Loucy (cell line): ENCODE measurements around the gene VSIG8.

Experiments
- CTCF ChIP-seq: fragments of 200-600 bp; sonication (generic); conservative IDR thresholded peaks from 2 replicates; pipeline ENCODE4 v1.5.1; 2014; ENCODE audit warnings: mild to moderate bottlenecking, antibody characterized with exemption, low read length
- EZH2phosphoT487 ChIP-seq: fragments of 200-600 bp; IDR thresholded peaks from 2 replicates; pipeline ENCODE4 v1.6.1; 2018; ENCODE audit warnings: antibody characterized with exemption, mild to moderate bottlenecking, moderate library complexity, borderline replicate concordance

- TF ChIP-seq CTCF, result no peak
- no peak for TF ChIP-seq EZH2phosphoT487
Measured at GRCh38 chr1:159849626-159850366, 12.7 kb downstream of the VSIG8 start.
